Suprapubic skin (tissue), 4 donors: ENCODE results near the gene NR6A1. TPM values are rescaled to one million over a fixed set of nuclear protein-coding genes. Genes with fewer than 3 reads are reported as not detected.

ENCODE experiments used
- DNase-seq, 2 donors: peaks; one replicate each; pipeline ENCODE4 v3.0.0-alpha.2; 2019; ENCODE audit warnings: low spot score in 2 of 2
- H3K27ac ChIP-seq: fragments of 200-600 bp; sonication (generic); one replicate; pipeline ENCODE4 v1.5.1; 2019
- H3K27me3 ChIP-seq: fragments of 200-600 bp; sonication (generic); one replicate; pipeline ENCODE4 v1.5.1; 2019
- H3K36me3 ChIP-seq: fragments of 200-600 bp; sonication (generic); one replicate; pipeline ENCODE4 v1.5.1; 2019
- H3K4me1 ChIP-seq: fragments of 200-600 bp; sonication (generic); one replicate; pipeline ENCODE4 v1.5.1; 2019
- H3K4me3 ChIP-seq: fragments of 200-600 bp; sonication (generic); one replicate; pipeline ENCODE4 v1.5.1; 2019; ENCODE audit warnings: mild to moderate bottlenecking
- H3K9me3 ChIP-seq: fragments of 200-600 bp; sonication (generic); one replicate; pipeline ENCODE4 v1.5.1; 2019
- CTCF ChIP-seq, 2 donors: fragments of 200-600 bp in 1 of 2; fragments of 450-650 bp in 1 of 2; sonication (generic) in 1 of 2; IDR thresholded peaks; one replicate each; pipeline ENCODE4 v1.5.1; 2016 to 2019; ENCODE audit warnings: antibody characterized with exemption in 2 of 2, mild to moderate bottlenecking in 1 of 2, moderate library complexity in 1 of 2
- EP300 ChIP-seq: sonication (generic); formaldehyde crosslinking; IDR thresholded peaks from one replicate; pipeline ENCODE4 v1.6.1; 2017; ENCODE audit warnings: antibody characterized with exemption
- POLR2A ChIP-seq, 2 donors: fragments of 450-650 bp; IDR thresholded peaks; one replicate each; pipeline ENCODE4 v1.6.1; 2017; ENCODE audit warnings: antibody characterized with exemption in 2 of 2, mild to moderate bottlenecking in 2 of 2, moderate library complexity in 2 of 2
- POLR2AphosphoS5 ChIP-seq, 3 donors: sonication (generic); formaldehyde crosslinking; IDR thresholded peaks; one replicate each; pipeline ENCODE4 v1.6.1; 2017; ENCODE audit warnings: antibody characterized with exemption in 3 of 3
- WGBS: methylation state at CpG from one replicate; pipeline ENCODE4 v1.1.5; 2018; 5-methylcytosine and 5-hydroxymethylcytosine counted together
- total RNA-seq, 4 donors: library from RNA; depleted of rRNA; stranded (reverse); fragments of >200 nt; gene quantifications; one replicate each; pipeline ENCODE4 v1.1.0, GENCODE V29; 2016

Gene NR6A1
- total RNA-seq, 4 donors from 2014 or later, result 6.5 to 10.1 (median 6.8) TPM

GRCh38 chr9:124794902-124795491, 23.9 kb upstream of the NR6A1 start:
- no peaks in the 10 kb centered on the region for H3K9me3 ChIP-seq
- 83% methylated on average over 6 of the region's 11 CpGs for WGBS
- TF ChIP-seq POLR2AphosphoS5 (IDR thresholded peaks at IDR 0.05) (no peak), CTCF (IDR thresholded peaks at IDR 0.05) (no peak), EP300 (no peak), POLR2A (IDR thresholded peaks at IDR 0.05) (no peak)
- no peak overlapping the region for H3K4me3 ChIP-seq
- no peaks in the 10 kb centered on the region for H3K36me3 ChIP-seq
- no peaks in the 10 kb centered on the region for H3K27me3 ChIP-seq
- H3K4me1 ChIP-seq, result peaks cover 54% of the 10 kb centered on the region
- no peak for DNase-seq
- H3K27ac ChIP-seq, result no peak overlapping the region

GRCh38 chr9:124793015-124793541, 22.0 kb upstream of the NR6A1 start:
- TF ChIP-seq CTCF (IDR thresholded peaks at IDR 0.05) (no peak), POLR2AphosphoS5 (IDR thresholded peaks at IDR 0.05) (peak in 1 of 3 donors; percentile 12)
- Histone ChIP-seq H3K4me1 (peaks cover 36% of the 10 kb centered on the region), H3K27ac (no peak overlapping the region), H3K36me3 (peaks cover 8% of the 10 kb centered on the region), H3K27me3 (no peaks in the 10 kb centered on the region), H3K4me3 (no peak overlapping the region), H3K9me3 (no peaks in the 10 kb centered on the region)
- no peak for DNase-seq
- 46% methylated on average over 7 of the region's 9 CpGs for WGBS

GRCh38 chr9:124792257-124793014, 21.3 kb upstream of the NR6A1 start:
- Histone ChIP-seq H3K4me1 (peaks cover 30% of the 10 kb centered on the region), H3K9me3 (no peaks in the 10 kb centered on the region), H3K4me3 (no peak overlapping the region), H3K27me3 (no peaks in the 10 kb centered on the region), H3K27ac (no peak overlapping the region), H3K36me3 (peaks cover 11% of the 10 kb centered on the region)
- TF ChIP-seq POLR2AphosphoS5 (IDR thresholded peaks at IDR 0.05) (no peak), EP300 (no peak), CTCF (IDR thresholded peaks at IDR 0.05) (no peak), POLR2A (IDR thresholded peaks at IDR 0.05) (no peak)
- no peak for DNase-seq
- 72% methylated on average over 7 of the region's 8 CpGs for WGBS

GRCh38 chr9:124790801-124791505, 19.8 kb upstream of the NR6A1 start:
- TF ChIP-seq CTCF (IDR thresholded peaks at IDR 0.05), result no peak
- no peak for TF ChIP-seq POLR2A (IDR thresholded peaks at IDR 0.05)
- TF ChIP-seq POLR2AphosphoS5 (IDR thresholded peaks at IDR 0.05), result no peak
- H3K4me3 ChIP-seq, result no peak overlapping the region
- no peaks in the 10 kb centered on the region for H3K9me3 ChIP-seq
- no peak overlapping the region for H3K27ac ChIP-seq
- H3K36me3 ChIP-seq, result peaks cover 14% of the 10 kb centered on the region
- H3K27me3 ChIP-seq, result no peaks in the 10 kb centered on the region
- peak in 1 of 2 donors; percentile 34 for DNase-seq
- WGBS, result 93% methylated on average over 5 of the region's 5 CpGs
- peaks cover 20% of the 10 kb centered on the region for H3K4me1 ChIP-seq

- Histone ChIP-seq H3K27ac (no peak overlapping the region), H3K9me3 (no peaks in the 10 kb centered on the region), H3K4me3 (no peak overlapping the region), H3K36me3 (peaks cover 14% of the 10 kb centered on the region), H3K4me1 (peaks cover 15% of the 10 kb centered on the region), H3K27me3 (no peaks in the 10 kb centered on the region)
- TF ChIP-seq EP300, result no peak
- TF ChIP-seq POLR2AphosphoS5 (IDR thresholded peaks at IDR 0.05), result no peak
- no peak for TF ChIP-seq CTCF (IDR thresholded peaks at IDR 0.05)
- no peak for TF ChIP-seq POLR2A (IDR thresholded peaks at IDR 0.05)
- DNase-seq, result peak in 1 of 2 donors; percentile 5
- WGBS, result 91% methylated on average over 8 of the region's 8 CpGs
These were observed 19.2 kb upstream of the NR6A1 start for GRCh38 chr9:124790301-124790700.
